ENCODE results near the gene ABCA4. TPM values are rescaled to one million over a fixed set of nuclear protein-coding genes. Genes with fewer than 3 reads are reported as not detected.
A peak's percentile ranks its signal among the peaks of the same experiment; 100 is the strongest.

ABCA4 gene
- total and polyA plus RNA-seq, 7 donors, result 0.14 to 1.1 (median 0.16) TPM; not detected in 2

- intact Hi-C loops (cut with DNase I), result loop anchor here (5.0 kb wide), 1 partner anchor 289 kb away; no protein-coding TSS in a partner anchor
- H3K27me3 ChIP-seq, result no peaks in the 10 kb centered on the region
- H3K36me3 ChIP-seq, result no peaks in the 10 kb centered on the region
- H3K4me3 ChIP-seq, result no peak overlapping the region
- no peak for TF ChIP-seq CTCF (IDR thresholded peaks at IDR 0.05)
- peak in 1 of 4 donors; percentile 37 for TF ChIP-seq POLR2AphosphoS5 (IDR thresholded peaks at IDR 0.05)
- no peak for TF ChIP-seq POLR2A (IDR thresholded peaks at IDR 0.05)
- no peak for TF ChIP-seq EP300 (IDR thresholded peaks at IDR 0.05)
- H3K27ac ChIP-seq, result peak overlapping the region; percentile 24 to 60 (median 35)
- H3K4me1 ChIP-seq, result peaks cover 0 to 16% (median 0%) of the 10 kb centered on the region in 4 donors
- no peak for DNase-seq
- no peaks in the 10 kb centered on the region for H3K9me3 ChIP-seq
- WGBS, 2 donors, result 86 to 89% methylated on average over 11 of the region's 11 CpGs
Observed at GRCh38 chr1:94048413-94049164, 72.4 kb downstream of the ABCA4 start.

GRCh38 chr1:94047949-94048348, 73.0 kb downstream of the ABCA4 start:
- peaks cover 0 to 16% (median 0%) of the 10 kb centered on the region in 4 donors for H3K4me1 ChIP-seq
- no peak overlapping the region for H3K4me3 ChIP-seq
- intact Hi-C loops (cut with DNase I), result loop anchor here (5.0 kb wide), 1 partner anchor 289 kb away; no protein-coding TSS in a partner anchor
- TF ChIP-seq POLR2A (IDR thresholded peaks at IDR 0.05) (no peak), CTCF (IDR thresholded peaks at IDR 0.05) (no peak), EP300 (IDR thresholded peaks at IDR 0.05) (no peak), POLR2AphosphoS5 (IDR thresholded peaks at IDR 0.05) (no peak)
- H3K27ac ChIP-seq, result peak overlapping the region; percentile 24 to 60 (median 35)
- no peaks in the 10 kb centered on the region for H3K36me3 ChIP-seq
- no peak for DNase-seq
- WGBS, 2 donors, result 86 to 92% methylated on average over 2 of the region's 2 CpGs
- no peaks in the 10 kb centered on the region for H3K9me3 ChIP-seq
- no peaks in the 10 kb centered on the region for H3K27me3 ChIP-seq

- Histone ChIP-seq H3K4me3 (peak overlapping the region in 2 of 4 donors; percentile 18 to 28), H3K9me3 (no peaks in the 10 kb centered on the region), H3K27me3 (no peaks in the 10 kb centered on the region), H3K27ac (peak overlapping the region in 3 of 4 donors; percentile 50 to 63 (median 57)), H3K4me1 (peaks cover 0 to 16% (median 0%) of the 10 kb centered on the region in 4 donors), H3K36me3 (no peaks in the 10 kb centered on the region)
- no peak for TF ChIP-seq POLR2A (IDR thresholded peaks at IDR 0.05)
- TF ChIP-seq EP300 (IDR thresholded peaks at IDR 0.05), result no peak
- TF ChIP-seq CTCF (IDR thresholded peaks at IDR 0.05), result peak; percentile 67 to 76 (median 69)
- peak in 2 of 4 donors; percentile 18 to 39 for TF ChIP-seq POLR2AphosphoS5 (IDR thresholded peaks at IDR 0.05)
- peak; percentile 93 for DNase-seq
- 16 to 26% methylated on average over 22 of the region's 22 CpGs for WGBS, 2 donors
- intact Hi-C loops (cut with DNase I), result loop anchor here (5.0 kb wide), 1 partner anchor 292 kb away; no protein-coding TSS in a partner anchor
Observed at GRCh38 chr1:94045465-94046056, 75.4 kb downstream of the ABCA4 start.

- H3K27ac ChIP-seq, result peak overlapping the region; percentile 39 to 63 (median 48)
- TF ChIP-seq POLR2AphosphoS5 (IDR thresholded peaks at IDR 0.05) (no peak), POLR2A (IDR thresholded peaks at IDR 0.05) (no peak), EP300 (IDR thresholded peaks at IDR 0.05) (no peak), CTCF (IDR thresholded peaks at IDR 0.05) (no peak)
- intact Hi-C loops (cut with DNase I), result loop anchor here (5.0 kb wide), 1 partner anchor 292 kb away; no protein-coding TSS in a partner anchor
- no peaks in the 10 kb centered on the region for H3K36me3 ChIP-seq
- 81 to 90% methylated on average over 9 of the region's 9 CpGs for WGBS, 2 donors
- H3K9me3 ChIP-seq, result no peaks in the 10 kb centered on the region
- H3K4me1 ChIP-seq, result peaks cover 0 to 11% (median 0%) of the 10 kb centered on the region in 4 donors
- no peak for DNase-seq
- no peaks in the 10 kb centered on the region for H3K27me3 ChIP-seq
- H3K4me3 ChIP-seq, result no peak overlapping the region
Observed at GRCh38 chr1:94044891-94045290, 76.1 kb downstream of the ABCA4 start.
